ENCODE results near the gene LYPLAL1. TPM values are rescaled to one million over a fixed set of nuclear protein-coding genes. Genes with fewer than 3 reads are reported as not detected.

The LYPLAL1 gene
- total and polyA plus RNA-seq, 2 of the 8 experiments (the other 6 are each of a cell fraction or from before 2014, with no cell fraction given): 6.3 to 23.8 TPM

DNA sequence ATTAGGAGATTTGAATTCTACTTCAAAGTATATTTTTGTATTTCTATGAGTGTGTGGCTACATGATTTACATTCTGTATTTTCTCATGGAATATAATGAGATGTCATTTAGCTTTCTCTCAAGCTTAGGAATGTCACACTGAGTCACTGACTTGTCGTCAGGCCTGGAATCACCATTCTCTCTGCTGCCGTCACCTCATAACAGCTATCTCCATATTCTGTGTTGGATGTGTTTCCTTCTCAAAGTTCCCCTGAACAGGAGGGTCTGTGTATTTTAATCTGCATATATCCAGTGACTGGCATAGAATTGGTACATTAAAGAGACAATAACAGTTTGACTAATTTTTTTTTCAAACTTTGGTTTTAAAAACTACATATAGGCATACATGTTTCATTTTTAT lies 35.9 kb downstream of the LYPLAL1 start:
- no peak overlapping the region for H4K91ac ChIP-seq (replicated peaks; ENCODE audit: insufficient read length, low read length)
- no peaks in the 10 kb centered on the region for H3K9me3 ChIP-seq (ENCODE audit: insufficient read depth in 2 of 2, low read depth in 1 of 2, low read length in 1 of 2)
- H3K14ac ChIP-seq (ENCODE audit: insufficient read length): no peak overlapping the region
- no peak overlapping the region for H3K18ac ChIP-seq (ENCODE audit: extremely low read depth, low read length)
- no peaks in the 10 kb centered on the region for H3K79me1 ChIP-seq (ENCODE audit: low read depth, low read length)
- ChIA-PET CTCF (ENCODE audit: partially characterized antibody) (interaction anchor here (2.1 kb wide), 1 partner anchor 11 kb away, joined by 4 read pairs; no protein-coding TSS in a partner anchor), POLR2A (ENCODE audit: partially characterized antibody) (no interaction called here)
- 98% methylated on average over 2 of the region's 2 CpGs; no CpG with 5 or more reads in 1 of the 2 experiments for WGBS, 2 experiments (ENCODE audit: extremely low coverage in 1 of 2, insufficient coverage in 1 of 2, insufficient read length in 1 of 2, insufficient replicate concordance in 2 of 2, low coverage in 1 of 2, low lambda C conversion rate in 2 of 2, missing lambda C conversion rate in 1 of 2)
- no peak overlapping the region for H2BK20ac ChIP-seq (ENCODE audit: low read length)
- no peak overlapping the region for H2AFZ ChIP-seq (ENCODE audit: low read length)
- no peaks in the 10 kb centered on the region; a peak in 1 of 8 replicates for H3K36me3 ChIP-seq (ENCODE audit: control insufficient read depth in 2 of 4, insufficient read depth in 4 of 4, low read length in 3 of 4)
- H3K27ac ChIP-seq (ENCODE audit: low read depth, low read length): no peak overlapping the region
- no peak overlapping the region for H2BK15ac ChIP-seq (ENCODE audit: low read length)
- no peak for DNase-seq (ENCODE audit: low read depth in 1 of 2, low spot score in 2 of 2)
- no peak overlapping the region for H3K23ac ChIP-seq (ENCODE audit: insufficient read length)
- TF ChIP-seq RNF2 (IDR thresholded peaks at IDR 0.05; ENCODE audit: borderline replicate concordance, low read depth, low read length, missing control alignments, poor library complexity, severe bottlenecking) (no peak), EZH2 (IDR thresholded peaks at IDR 0.05; ENCODE audit: low read depth, low read length, severe bottlenecking) (no peak), GTF2F1 (IDR thresholded peaks at IDR 0.05; ENCODE audit: borderline replicate concordance, low read depth, low read length) (no peak), BACH1 (IDR thresholded peaks at IDR 0.05; ENCODE audit: low read length) (no peak), SIX5 (IDR thresholded peaks at IDR 0.05; ENCODE audit: low read depth, low read length) (no peak), PHF8 (conservative IDR thresholded peaks at IDR 0.05; ENCODE audit: low read depth, low read length) (no peak), HDAC2 (IDR thresholded peaks at IDR 0.05; ENCODE audit: borderline replicate concordance in 1 of 2, low read depth in 2 of 2, low read length in 2 of 2) (no peak), POLR2AphosphoS5 (IDR thresholded peaks at IDR 0.05; ENCODE audit: low read depth, low read length) (no peak), TCF12 (IDR thresholded peaks at IDR 0.05; ENCODE audit: low read depth, low read length) (no peak), POU5F1 (IDR thresholded peaks at IDR 0.05; ENCODE audit: low read depth, low read length) (no peak), JUN (IDR thresholded peaks at IDR 0.05; ENCODE audit: low read depth, low read length) (no peak), CREB1 (IDR thresholded peaks at IDR 0.05) (no peak), SIRT6 (IDR thresholded peaks at IDR 0.05; ENCODE audit: low read length) (no peak), SP1 (IDR thresholded peaks at IDR 0.05; ENCODE audit: low read depth, low read length) (no peak)
- no peak for FAIRE-seq
- H3K23me2 ChIP-seq (ENCODE audit: low read depth, low read length): no peaks in the 10 kb centered on the region; the same call in 1 of the 2 replicates
- H2AK5ac ChIP-seq (ENCODE audit: low read depth, low read length): no peak overlapping the region
- no peak overlapping the region for H3K56ac ChIP-seq (replicated peaks; ENCODE audit: insufficient read length, low read depth, low read length)
- H3K4me1 ChIP-seq (replicated peaks in 1 of 4; ENCODE audit: control insufficient read depth in 3 of 4, insufficient read depth in 4 of 4, low read length in 3 of 4): no peaks in the 10 kb centered on the region
- H3K27me3 ChIP-seq (replicated peaks in 1 of 4; ENCODE audit: control insufficient read depth in 3 of 4, extremely low read depth in 1 of 4, insufficient read depth in 3 of 4, low read length in 3 of 4): peaks cover 0 to 1% (median 0%) of the 10 kb centered on the region in 4 experiments; a peak in 1 of 7 replicates
- H3K4me2 ChIP-seq (ENCODE audit: insufficient read depth in 1 of 2, low read depth in 2 of 2, low read length in 2 of 2): no peak overlapping the region
- no peak overlapping the region for H3K4ac ChIP-seq (replicated peaks; ENCODE audit: insufficient read length, low read depth, low read length)
- no peaks in the 10 kb centered on the region for H4K20me1 ChIP-seq (replicated peaks in 1 of 2; ENCODE audit: control insufficient read depth in 1 of 2, insufficient read depth in 2 of 2, low read length in 2 of 2)
- no peak overlapping the region for H2BK12ac ChIP-seq (ENCODE audit: low read depth, low read length)
- H4K5ac ChIP-seq (ENCODE audit: insufficient read length, low read depth, low read length): no peak overlapping the region
- H3K4me3 ChIP-seq (ENCODE audit: extremely low read depth in 1 of 4, insufficient read depth in 2 of 4, low read depth in 3 of 4, low read length in 4 of 4): no peak overlapping the region
- H2BK5ac ChIP-seq (ENCODE audit: low read depth, low read length): no peak overlapping the region
- no peak overlapping the region for H4K8ac ChIP-seq (ENCODE audit: extremely low read depth, insufficient read depth, low read length)
- no peak overlapping the region for H3K9ac ChIP-seq (replicated peaks in 1 of 4; ENCODE audit: extremely low read depth in 1 of 4, low read depth in 3 of 4, low read length in 3 of 4)
- no peak overlapping the region for H2BK120ac ChIP-seq (replicated peaks; ENCODE audit: low read depth, low read length)
- no peaks in the 10 kb centered on the region for H3K79me2 ChIP-seq (ENCODE audit: control insufficient read depth in 1 of 2, insufficient read depth in 2 of 2, low read length in 2 of 2)

All from H1 (cell line).